Neuronal stem cell (in vitro differentiated cells): Measurements from ENCODE around the gene SLC30A2.

Source experiments
- DNase-seq: peaks from one replicate; pipeline ENCODE4 v3.0.0-alpha.2; 2013; ENCODE audit warnings: low spot score
- H2AFZ ChIP-seq: one replicate; pipeline ENCODE4 v1.6.1; 2013; ENCODE audit warnings: mild to moderate bottlenecking, low read length, inconsistent platforms
- H2AK5ac ChIP-seq: 2 replicates; pipeline ENCODE4 v1.6.1; 2013; ENCODE audit warnings: low read depth, mild to moderate bottlenecking, inconsistent platforms, low read length, moderate library complexity, mixed read lengths
- H2BK120ac ChIP-seq: 2 replicates; pipeline ENCODE4 v1.6.1; 2013; ENCODE audit warnings: low read depth, mild to moderate bottlenecking, inconsistent platforms, low read length, moderate library complexity, mixed read lengths
- H2BK12ac ChIP-seq: one replicate; pipeline ENCODE4 v1.6.1; 2013; ENCODE audit warnings: low read length, inconsistent platforms
- H2BK15ac ChIP-seq: 2 replicates; pipeline ENCODE4 v1.6.1; 2013; ENCODE audit warnings: mild to moderate bottlenecking, low read length, inconsistent platforms, mixed read lengths
- H2BK5ac ChIP-seq: one replicate; pipeline ENCODE4 v1.6.1; 2013; ENCODE audit warnings: inconsistent platforms, mild to moderate bottlenecking, low read length, moderate library complexity
- H3K14ac ChIP-seq: one replicate; pipeline ENCODE4 v1.6.1; 2013; ENCODE audit warnings: low read length, inconsistent platforms
- H3K18ac ChIP-seq: 2 replicates; pipeline ENCODE4 v1.6.1; 2013; ENCODE audit warnings: low read length, inconsistent platforms
- H3K23ac ChIP-seq: 2 replicates; pipeline ENCODE4 v1.6.1; 2013; ENCODE audit warnings: low read depth, mild to moderate bottlenecking, mixed read lengths, low read length, inconsistent platforms; ENCODE audit not compliant: poor library complexity
- H3K27ac ChIP-seq: replicated peaks from 3 replicates; pipeline ENCODE4 v1.5.1; 2013; ENCODE audit warnings: low read length, inconsistent platforms
- H3K27me3 ChIP-seq, 3 experiments: 2 replicates each; pipeline ENCODE4 v1.6.1; 2013; ENCODE audit warnings: low read length in 3 of 3, mild to moderate bottlenecking in 2 of 3, inconsistent platforms in 1 of 3, low read depth in 1 of 3, mixed read lengths in 1 of 3, moderate library complexity in 1 of 3; ENCODE audit not compliant: control insufficient read depth in 3 of 3, insufficient read depth in 3 of 3
- H3K36me3 ChIP-seq, 2 donors: replicated peaks in 1 of 2; 2 replicates each; pipeline ENCODE4 v1.6.1; 2013; ENCODE audit warnings: low read length in 2 of 2; ENCODE audit not compliant: control insufficient read depth in 2 of 2, insufficient read depth in 2 of 2
- H3K4ac ChIP-seq: 2 replicates; pipeline ENCODE4 v1.6.1; 2013; ENCODE audit warnings: inconsistent platforms, mild to moderate bottlenecking, low read length, moderate library complexity
- H3K4me1 ChIP-seq, 2 donors: 1 replicate in 1 of 2; 2 replicates in 1 of 2; pipeline ENCODE4 v1.6.1; 2013; ENCODE audit warnings: low read length in 2 of 2, low read depth in 1 of 2; ENCODE audit not compliant: control insufficient read depth in 2 of 2, insufficient read depth in 1 of 2
- H3K4me2 ChIP-seq: one replicate; pipeline ENCODE4 v1.6.1; 2013; ENCODE audit warnings: mild to moderate bottlenecking, low read length, inconsistent platforms; ENCODE audit not compliant: insufficient read depth, poor library complexity, severe bottlenecking
- H3K4me3 ChIP-seq, 2 donors: 2 replicates each; pipeline ENCODE4 v1.5.1; 2013; ENCODE audit warnings: low read length in 2 of 2, mild to moderate bottlenecking in 2 of 2, inconsistent platforms in 1 of 2, moderate library complexity in 1 of 2
- H3K79me1 ChIP-seq: one replicate; pipeline ENCODE4 v1.6.1; 2013; ENCODE audit warnings: low read depth, mild to moderate bottlenecking, inconsistent platforms, low read length, moderate library complexity
- H3K9ac ChIP-seq: one replicate; pipeline ENCODE4 v1.6.1; 2013; ENCODE audit warnings: mild to moderate bottlenecking, low read depth, low read length, inconsistent platforms; ENCODE audit not compliant: poor library complexity
- H3K9me3 ChIP-seq, 2 donors: replicated peaks in 1 of 2; 2 replicates each; pipeline versions ENCODE3 to v1.6.1; 2013; ENCODE audit warnings: low read length in 2 of 2, mild to moderate bottlenecking in 2 of 2, inconsistent platforms in 1 of 2, low read depth in 1 of 2, mixed read lengths in 1 of 2, moderate library complexity in 1 of 2; ENCODE audit not compliant: control insufficient read depth in 2 of 2, insufficient read depth in 1 of 2
- H4K8ac ChIP-seq: one replicate; pipeline ENCODE4 v1.6.1; 2013; ENCODE audit warnings: low read depth, mild to moderate bottlenecking, inconsistent platforms, low read length, moderate library complexity
- H4K91ac ChIP-seq: one replicate; pipeline ENCODE4 v1.6.1; 2013; ENCODE audit warnings: low read length, low read depth, mild to moderate bottlenecking, inconsistent platforms; ENCODE audit not compliant: poor library complexity
- WGBS, 2 donors: extraction: QIAGEN DNeasy Blood & Tissue Kit; methylation state at CpG; one replicate each; pipeline ENCODE4 v1.1.7; 2013; ENCODE audit warnings: missing lambda C conversion rate in 2 of 2, mixed read lengths in 1 of 2; ENCODE audit not compliant: insufficient read length in 2 of 2, insufficient replicate concordance in 1 of 2; ENCODE audit errors: extremely low coverage in 2 of 2; 5-methylcytosine and 5-hydroxymethylcytosine counted together

The SLC30A2 gene

DNA sequence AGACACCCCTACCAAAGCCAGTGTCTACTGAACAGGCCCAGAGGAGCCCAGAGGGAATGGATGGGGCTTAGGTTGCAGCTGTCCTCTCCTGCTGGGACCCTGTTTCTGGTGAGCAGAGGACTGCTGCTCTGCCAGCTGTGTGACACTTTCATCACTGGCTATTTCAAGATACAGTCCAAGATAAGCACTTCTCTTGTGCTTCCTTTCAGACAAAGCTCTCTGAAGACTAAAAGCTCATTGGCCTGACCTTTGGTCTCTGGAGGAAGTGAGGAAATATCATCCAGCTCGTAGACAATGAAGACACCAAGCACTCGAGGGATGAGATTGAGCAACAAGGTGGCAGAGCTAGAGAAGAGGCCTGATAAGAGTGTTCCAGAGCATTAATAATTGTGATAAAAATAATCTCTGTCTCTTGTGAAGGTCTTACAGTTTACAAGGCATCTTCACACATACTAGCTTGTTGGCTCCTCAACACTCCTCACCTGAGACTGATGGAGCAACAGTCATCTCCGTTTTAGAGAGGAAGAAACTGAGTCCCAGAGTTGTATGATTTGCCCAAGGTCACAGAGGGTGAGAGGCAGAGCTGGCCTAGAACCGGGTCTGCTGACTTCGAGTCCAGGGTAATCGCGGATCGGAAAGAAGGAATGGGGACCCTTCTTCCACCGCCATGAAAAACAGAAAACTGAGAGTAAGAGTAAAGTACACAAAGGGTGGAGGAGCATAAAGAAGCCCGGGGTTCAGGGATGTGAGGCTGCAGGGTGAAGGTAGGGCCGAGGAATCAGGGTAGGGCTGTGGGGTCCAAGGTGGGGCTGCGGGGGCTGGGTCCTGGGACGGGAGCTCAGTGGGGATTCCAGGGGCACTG, 48.7 kb downstream of the SLC30A2 start:
- WGBS, 2 donors = no CpG with 5 or more reads among the region's 13 CpGs

DNA sequence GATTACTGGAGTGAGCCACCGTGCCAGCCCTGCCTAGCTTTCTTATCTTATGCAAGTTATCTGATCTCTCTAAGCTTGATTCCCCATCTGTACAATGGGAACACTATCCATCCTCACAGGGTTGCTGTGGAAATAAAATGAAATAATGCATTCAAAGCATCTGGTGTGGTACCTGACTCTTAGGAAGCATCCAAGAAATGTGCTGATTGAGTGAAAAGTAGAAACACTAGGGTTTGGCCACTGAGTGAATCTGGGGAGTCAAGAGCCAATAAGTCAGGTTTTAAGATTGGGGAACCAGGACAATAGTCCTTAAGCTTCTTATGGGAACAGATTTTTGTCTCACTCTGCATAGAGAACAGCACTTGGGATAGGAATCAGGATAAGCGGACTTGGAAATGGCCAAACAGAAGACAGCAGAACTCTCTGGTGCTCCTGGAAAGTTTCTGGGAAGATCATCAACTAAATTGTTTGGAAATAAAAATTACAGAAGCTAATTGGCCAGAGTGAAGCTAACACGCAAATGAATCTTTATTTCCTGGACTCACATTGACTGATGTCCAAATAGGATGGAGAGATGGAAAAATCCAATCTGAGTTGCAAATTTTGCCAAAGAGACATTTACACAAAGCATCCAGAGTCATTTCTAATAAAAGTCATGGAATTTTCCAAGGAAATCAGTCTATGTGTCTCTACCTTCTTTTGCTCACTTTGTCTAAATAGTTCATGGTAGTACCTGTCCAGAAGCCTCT, 51.3 kb downstream of the SLC30A2 start:
- H3K14ac ChIP-seq = no peak overlapping the region
- no peaks in the 10 kb centered on the region for H3K27me3 ChIP-seq
- no peaks in the 10 kb centered on the region for H3K9me3 ChIP-seq
- no peak overlapping the region for H2AK5ac ChIP-seq
- H3K4me1 ChIP-seq = peaks cover 16 to 42% of the 10 kb centered on the region in 2 donors
- H3K4me2 ChIP-seq = no peak overlapping the region
- H2BK5ac ChIP-seq = no peak overlapping the region
- H2BK15ac ChIP-seq = no peak overlapping the region
- H3K18ac ChIP-seq = no peak overlapping the region
- no peak overlapping the region for H2BK120ac ChIP-seq
- no peak for DNase-seq
- H3K27ac ChIP-seq = no peak overlapping the region
- H4K8ac ChIP-seq = no peak overlapping the region
- no peak overlapping the region for H3K4me3 ChIP-seq
- no peak overlapping the region for H4K91ac ChIP-seq
- no peak overlapping the region for H3K23ac ChIP-seq
- no peak overlapping the region for H2AFZ ChIP-seq
- H3K36me3 ChIP-seq = peaks cover 0 to 8% of the 10 kb centered on the region in 2 donors
- H2BK12ac ChIP-seq = no peak overlapping the region
- no peak overlapping the region for H3K9ac ChIP-seq
- H3K79me1 ChIP-seq = peaks cover 1% of the 10 kb centered on the region
- no peak overlapping the region for H3K4ac ChIP-seq
- WGBS, 2 donors = no CpG with 5 or more reads among the region's 3 CpGs

More for the DNA sequence above, 48.7 kb downstream of the SLC30A2 start:
- Histone ChIP-seq H2BK12ac (no peak overlapping the region), H3K27ac (no peak overlapping the region), H4K91ac (no peak overlapping the region), H3K18ac (peak overlapping the region; percentile 20), H4K8ac (no peak overlapping the region), H3K4me3 (peak overlapping the region; percentile 62 to 85), H2BK5ac (peak overlapping the region; percentile 45), H2BK120ac (no peak overlapping the region), H3K4me2 (peak overlapping the region; percentile 87), H3K27me3 (no peaks in the 10 kb centered on the region), H2BK15ac (no peak overlapping the region), H2AK5ac (no peak overlapping the region), H3K36me3 (no peaks in the 10 kb centered on the region), H3K4ac (no peak overlapping the region), H3K4me1 (peaks cover 16 to 34% of the 10 kb centered on the region in 2 donors), H3K79me1 (peaks cover 1% of the 10 kb centered on the region), H3K9ac (peak overlapping the region; percentile 68), H2AFZ (peak overlapping the region; percentile 68), H3K14ac (no peak overlapping the region), H3K9me3 (no peaks in the 10 kb centered on the region), H3K23ac (peak overlapping the region; percentile 17)
- no peak for DNase-seq

DNA sequence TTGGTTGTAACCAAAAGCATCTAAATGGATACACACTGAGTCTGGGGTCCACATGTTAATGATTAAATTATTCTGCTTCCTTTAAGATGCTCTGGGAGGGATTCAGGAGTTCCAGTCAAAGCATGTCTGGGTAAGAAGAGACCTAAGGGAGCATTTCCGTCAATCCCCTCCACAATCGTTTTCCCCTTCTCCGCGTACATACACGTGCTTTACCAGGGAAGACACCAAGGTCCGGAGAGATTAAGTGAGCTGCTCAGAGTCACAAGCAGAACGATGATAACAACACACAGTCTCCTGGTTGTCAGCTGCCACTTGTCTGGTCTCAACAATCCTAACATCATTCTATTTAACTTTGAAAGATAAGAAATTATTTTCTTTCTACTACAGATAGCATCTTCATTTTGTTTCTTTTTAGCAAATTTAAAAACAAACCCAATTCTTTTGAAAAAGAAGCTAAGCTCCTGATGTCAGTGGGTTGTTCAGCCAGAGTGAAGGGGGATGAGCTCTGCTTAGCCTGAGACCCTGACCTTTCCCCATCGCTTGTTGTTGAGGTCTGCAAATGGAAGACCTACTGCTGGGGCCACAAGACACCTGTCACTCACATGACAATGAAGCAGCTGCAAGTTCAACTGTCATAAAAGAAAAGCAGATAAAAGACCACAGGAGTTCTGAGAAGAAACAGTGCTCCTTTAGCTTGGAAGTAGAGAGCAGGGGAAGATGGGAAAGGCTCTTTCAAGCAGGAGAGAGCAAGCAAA, 52.5 kb downstream of the SLC30A2 start:
- Histone ChIP-seq H3K27ac (no peak overlapping the region), H3K18ac (no peak overlapping the region), H2AFZ (no peak overlapping the region), H2AK5ac (no peak overlapping the region), H3K4me1 (peaks cover 10 to 38% of the 10 kb centered on the region in 2 donors), H3K9me3 (no peaks in the 10 kb centered on the region), H3K14ac (no peak overlapping the region), H2BK120ac (no peak overlapping the region), H4K8ac (no peak overlapping the region), H3K36me3 (peaks cover 4 to 18% of the 10 kb centered on the region in 2 donors), H3K27me3 (no peaks in the 10 kb centered on the region), H3K23ac (no peak overlapping the region), H3K4ac (no peak overlapping the region), H3K4me3 (no peak overlapping the region), H2BK12ac (no peak overlapping the region), H2BK15ac (no peak overlapping the region), H4K91ac (no peak overlapping the region), H3K9ac (no peak overlapping the region), H2BK5ac (no peak overlapping the region), H3K4me2 (no peak overlapping the region), H3K79me1 (peaks cover 1% of the 10 kb centered on the region)
- WGBS, 2 donors = no CpG with 5 or more reads among the region's 8 CpGs
- DNase-seq = no peak
